Germinal center (tissue), 1 donor: ENCODE data around the gene RAMP3.

Experiments
- DNase-seq: peaks from one replicate; pipeline ENCODE4 v3.0.0; 2012; ENCODE audit warnings: mixed read lengths, low spot score

Gene RAMP3

GRCh38 chr7:45180084-45180986 lies 22.7 kb downstream of the RAMP3 start:
- no peak for DNase-seq

- no peak for DNase-seq
These were observed 23.8 kb downstream of the RAMP3 start for GRCh38 chr7:45181286-45181960.

GRCh38 chr7:45181991-45182855 lies 24.6 kb downstream of the RAMP3 start:
- DNase-seq, result no peak

GRCh38 chr7:45182856-45183710 lies 25.5 kb downstream of the RAMP3 start:
- DNase-seq, result no peak

- no peak for DNase-seq
These were observed 26.2 kb downstream of the RAMP3 start for GRCh38 chr7:45183711-45184210.

- no peak for DNase-seq
These were observed 26.9 kb downstream of the RAMP3 start for GRCh38 chr7:45184326-45185027.

GRCh38 chr7:45185028-45185863 lies 27.7 kb downstream of the RAMP3 start:
- DNase-seq, result no peak

GRCh38 chr7:45185864-45186250 lies 28.3 kb downstream of the RAMP3 start:
- no peak for DNase-seq

- DNase-seq, result no peak
These were observed 28.7 kb downstream of the RAMP3 start for GRCh38 chr7:45186261-45186813.

- no peak for DNase-seq
These were observed 29.7 kb downstream of the RAMP3 start for GRCh38 chr7:45187089-45187945.

GRCh38 chr7:45187946-45188411 lies 30.4 kb downstream of the RAMP3 start:
- no peak for DNase-seq

- no peak for DNase-seq
These were observed 31.1 kb downstream of the RAMP3 start for GRCh38 chr7:45188736-45189135.

- no peak for DNase-seq
These were observed 31.8 kb downstream of the RAMP3 start for GRCh38 chr7:45189151-45189970.

GRCh38 chr7:45190406-45191165 lies 33.0 kb downstream of the RAMP3 start:
- DNase-seq, result no peak

- DNase-seq, result no peak
These were observed 33.8 kb downstream of the RAMP3 start for GRCh38 chr7:45191396-45191795.

- no peak for DNase-seq
These were observed 35.0 kb downstream of the RAMP3 start for GRCh38 chr7:45192621-45193041.

GRCh38 chr7:45193828-45194227 lies 36.2 kb downstream of the RAMP3 start:
- DNase-seq, result no peak
